Posterior vena cava (tissue), 2 donors: ENCODE data around the gene SHCBP1. TPM values are rescaled to one million over a fixed set of nuclear protein-coding genes. Genes with fewer than 3 reads are reported as not detected.
"Not testable (repeated sequence)": the region's sequence is repeated elsewhere in the genome, so short reads cannot be mapped to it uniquely, and the experiment has no call there.

ENCODE experiments used
- DNase-seq: peaks from one replicate; pipeline ENCODE4 v3.0.0-alpha.2; 2020; ENCODE audit warnings: low spot score
- intact Hi-C, 2 donors: fragments of 100-400 bp; cut with DNase I; formaldehyde crosslinking; loops; one replicate each; pipeline versions ENCODE4 v1.14.1 to v1.14.2; 2022 to 2023
- total RNA-seq, 2 donors: library from RNA; stranded (reverse); fragmentation: NEBNext Ultra II Directional; extraction: Animal tissue kit (Norgen Biotek cat#: 25700); gene quantifications; one replicate each; pipeline ENCODE4 v1.2.1, GENCODE V29; 2021
- donor health status: DM: yes; HTN: yes; CAD: no.
- donor health status: DM: yes; HTN: yes; CAD: no.

Gene SHCBP1
- total RNA-seq, 2 donors from 2014 or later = 0.76 to 2.5 TPM

DNA sequence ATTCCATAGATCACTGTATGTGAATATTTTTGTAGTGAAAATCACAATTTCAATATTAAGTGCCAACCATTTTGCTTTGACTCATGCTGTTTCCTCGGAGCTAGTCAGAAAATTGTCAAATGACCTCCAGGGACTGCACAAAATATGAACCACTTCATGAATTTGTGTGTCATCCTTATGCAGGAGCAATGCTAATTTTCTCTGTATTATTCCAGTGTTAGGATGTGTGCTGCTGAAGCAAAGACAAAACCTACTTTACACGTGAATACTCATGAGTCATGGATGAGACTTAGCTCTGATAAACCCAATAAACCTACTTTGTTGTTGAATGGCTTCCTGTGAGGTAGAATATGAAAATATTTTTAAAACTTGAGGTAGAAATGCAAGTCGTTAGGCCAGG is 65.2 kb downstream of the SHCBP1 start:
- intact Hi-C loops = no loop called here
- DNase-seq = no peak

DNA sequence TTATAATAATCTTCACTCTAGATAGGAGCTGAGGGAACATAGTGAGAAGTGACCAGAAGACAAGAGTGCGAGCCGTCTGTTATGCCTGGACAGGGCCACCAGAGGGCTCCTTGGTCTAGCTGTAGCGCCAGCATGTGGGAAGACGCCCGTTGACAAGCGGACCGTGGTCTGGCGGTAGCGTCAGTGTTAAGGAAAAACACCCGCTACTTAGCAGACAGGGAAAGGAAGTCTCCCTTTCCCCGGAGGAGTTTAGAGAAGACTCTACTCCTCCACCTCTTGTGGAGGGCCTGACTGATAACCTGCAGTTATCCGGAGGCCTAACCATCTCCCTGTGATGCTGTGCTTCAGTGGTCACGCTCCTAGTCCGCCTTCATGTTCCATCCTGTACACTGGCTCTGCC is 66.7 kb downstream of the SHCBP1 start:
- DNase-seq = peak; percentile 92
- intact Hi-C loops = not testable (repeated sequence)

DNA sequence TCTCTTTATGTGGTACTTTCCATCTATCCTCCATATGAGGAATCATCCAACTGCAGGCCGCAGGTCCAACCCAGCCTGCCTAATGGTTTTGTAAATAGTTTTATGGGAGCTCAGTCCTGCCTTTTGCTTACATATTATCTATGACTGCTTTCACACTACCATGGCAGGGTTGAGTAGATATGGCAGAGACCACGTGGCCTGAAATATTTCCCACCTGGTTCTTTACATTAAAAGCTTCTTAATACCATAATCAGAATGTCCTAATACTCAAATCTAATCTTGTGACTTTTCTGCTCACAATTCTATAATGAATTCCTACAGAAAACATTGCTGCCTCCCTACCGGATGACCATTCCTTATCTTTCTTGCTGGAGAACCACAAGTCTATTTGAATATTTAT is 71.7 kb downstream of the SHCBP1 start:
- DNase-seq = no peak
- intact Hi-C loops = no loop called here

Other genes starting within 250 kb of the SHCBP1 start
- 10 to 100 TPM; 75.1 to 78.7 TPM for gene VPS35, start 67.8 kb upstream of the SHCBP1 start, total RNA-seq
- 1 to 10 TPM; 1.0 to 2.0 TPM for gene ORC6, start 68.3 kb upstream of the SHCBP1 start, total RNA-seq
- under 1 TPM; 0.29 to 0.97 TPM for gene MYLK3, start 127.0 kb upstream of the SHCBP1 start, total RNA-seq
- 1 to 10 TPM; 6.4 to 9.4 TPM for gene C16orf87, start 209.8 kb upstream of the SHCBP1 start, total RNA-seq